ENCODE results near the gene PCGF3. TPM values are rescaled to one million over a fixed set of nuclear protein-coding genes. Genes with fewer than 3 reads are reported as not detected.
"Not testable (repeated sequence)": the region's sequence is repeated elsewhere in the genome, so short reads cannot be mapped to it uniquely, and the experiment has no call there.

PCGF3 gene
- polyA plus RNA-seq, 4 donors, result 27.3 to 71.6 (median 55.3) TPM

GRCh38 chr4:726235-726787 is 20.7 kb downstream of the PCGF3 start:
- H3K4me3 ChIP-seq (ENCODE audit: low read depth in 1 of 3, low read length in 3 of 3), result no peak overlapping the region
- DNase-seq (no peak), FAIRE-seq (no peak)
- H3K4me1 ChIP-seq (ENCODE audit: control insufficient read depth in 3 of 3, insufficient read depth in 2 of 3, low read depth in 1 of 3, low read length in 2 of 3), result peaks cover 0 to 8% (median 0%) of the 10 kb centered on the region in 3 donors
- 69 to 83% (median 72%) methylated on average over 16 of the region's 16 CpGs for WGBS, 3 donors
- H3K9me3 ChIP-seq (ENCODE audit: control insufficient read depth in 2 of 2, insufficient read depth in 1 of 2, low read depth in 1 of 2, low read length in 1 of 2), result peaks cover 0 to 4% of the 10 kb centered on the region in 2 donors
- H3K36me3 ChIP-seq (ENCODE audit: control insufficient read depth in 3 of 3, insufficient read depth in 2 of 3, low read depth in 1 of 3, low read length in 3 of 3), result peaks cover 0 to 52% (median 4%) of the 10 kb centered on the region in 3 donors
- H3K27ac ChIP-seq (ENCODE audit: low read depth in 1 of 3, low read length in 2 of 3), result no peak overlapping the region
- no peaks in the 10 kb centered on the region for H3K27me3 ChIP-seq (ENCODE audit: control insufficient read depth in 3 of 3, insufficient read depth in 3 of 3, low read length in 3 of 3)

GRCh38 chr4:726838-727237 is 21.2 kb downstream of the PCGF3 start:
- DNase-seq, result no peak
- no peaks in the 10 kb centered on the region for H3K27me3 ChIP-seq (ENCODE audit: control insufficient read depth in 3 of 3, insufficient read depth in 3 of 3, low read length in 3 of 3)
- no peak overlapping the region for H3K27ac ChIP-seq (ENCODE audit: low read depth in 1 of 3, low read length in 2 of 3)
- no peak overlapping the region for H3K4me3 ChIP-seq (ENCODE audit: low read depth in 1 of 3, low read length in 3 of 3)
- H3K9me3 ChIP-seq (ENCODE audit: control insufficient read depth in 2 of 2, insufficient read depth in 1 of 2, low read depth in 1 of 2, low read length in 1 of 2), result peaks cover 0 to 4% of the 10 kb centered on the region in 2 donors
- peaks cover 0 to 51% (median 4%) of the 10 kb centered on the region in 3 donors for H3K36me3 ChIP-seq (ENCODE audit: control insufficient read depth in 3 of 3, insufficient read depth in 2 of 3, low read depth in 1 of 3, low read length in 3 of 3)
- FAIRE-seq, result no peak
- 85 to 92% (median 91%) methylated on average over 17 of the region's 17 CpGs for WGBS, 3 donors
- H3K4me1 ChIP-seq (ENCODE audit: control insufficient read depth in 3 of 3, insufficient read depth in 2 of 3, low read depth in 1 of 3, low read length in 2 of 3), result peaks cover 0 to 8% (median 0%) of the 10 kb centered on the region in 3 donors

GRCh38 chr4:727576-727975 is 21.9 kb downstream of the PCGF3 start:
- peaks cover 0 to 51% (median 7%) of the 10 kb centered on the region in 3 donors for H3K36me3 ChIP-seq (ENCODE audit: control insufficient read depth in 3 of 3, insufficient read depth in 2 of 3, low read depth in 1 of 3, low read length in 3 of 3)

GRCh38 chr4:729336-730315 is 24.0 kb downstream of the PCGF3 start:
- H3K4me3 ChIP-seq (ENCODE audit: low read depth in 1 of 3, low read length in 3 of 3), result no peak overlapping the region
- no peaks in the 10 kb centered on the region for H3K4me1 ChIP-seq (ENCODE audit: control insufficient read depth in 3 of 3, insufficient read depth in 2 of 3, low read depth in 1 of 3, low read length in 2 of 3)
- H3K27ac ChIP-seq (ENCODE audit: low read depth in 1 of 3, low read length in 2 of 3), result no peak overlapping the region
- DNase-seq (no peak), FAIRE-seq (no peak)
- WGBS, 3 donors, result 90 to 91% (median 91%) methylated on average over 16 to 20 of the region's 20 CpGs
- peaks cover 0 to 4% of the 10 kb centered on the region in 2 donors for H3K9me3 ChIP-seq (ENCODE audit: control insufficient read depth in 2 of 2, insufficient read depth in 1 of 2, low read depth in 1 of 2, low read length in 1 of 2)
- peaks cover 10 to 56% (median 11%) of the 10 kb centered on the region in 3 donors for H3K36me3 ChIP-seq (ENCODE audit: control insufficient read depth in 3 of 3, insufficient read depth in 2 of 3, low read depth in 1 of 3, low read length in 3 of 3)
- H3K27me3 ChIP-seq (ENCODE audit: control insufficient read depth in 3 of 3, insufficient read depth in 3 of 3, low read length in 3 of 3), result no peaks in the 10 kb centered on the region

More at GRCh38 chr4:727576-727975, 21.9 kb downstream of the PCGF3 start:
- FAIRE-seq, result no peak
- no peaks in the 10 kb centered on the region for H3K27me3 ChIP-seq (ENCODE audit: control insufficient read depth in 3 of 3, insufficient read depth in 3 of 3, low read length in 3 of 3)
- peaks cover 0 to 8% (median 0%) of the 10 kb centered on the region in 3 donors for H3K4me1 ChIP-seq (ENCODE audit: control insufficient read depth in 3 of 3, insufficient read depth in 2 of 3, low read depth in 1 of 3, low read length in 2 of 3)
- H3K4me3 ChIP-seq (ENCODE audit: low read depth in 1 of 3, low read length in 3 of 3), result no peak overlapping the region
- H3K9me3 ChIP-seq (ENCODE audit: control insufficient read depth in 2 of 2, insufficient read depth in 1 of 2, low read depth in 1 of 2, low read length in 1 of 2), result peaks cover 0 to 4% of the 10 kb centered on the region in 2 donors
- peak overlapping the region in 1 of 3 donors; percentile 36 for H3K27ac ChIP-seq (ENCODE audit: low read depth in 1 of 3, low read length in 2 of 3)
- 23 to 58% (median 48%) methylated on average over 6 of the region's 6 CpGs for WGBS, 3 donors
- DNase-seq, result no peak

GRCh38 chr4:730511-730910 is 24.9 kb downstream of the PCGF3 start:
- peaks cover 0 to 4% of the 10 kb centered on the region in 2 donors for H3K9me3 ChIP-seq (ENCODE audit: control insufficient read depth in 2 of 2, insufficient read depth in 1 of 2, low read depth in 1 of 2, low read length in 1 of 2)
- no peaks in the 10 kb centered on the region for H3K4me1 ChIP-seq (ENCODE audit: control insufficient read depth in 3 of 3, insufficient read depth in 2 of 3, low read depth in 1 of 3, low read length in 2 of 3)
- H3K36me3 ChIP-seq (ENCODE audit: control insufficient read depth in 3 of 3, insufficient read depth in 2 of 3, low read depth in 1 of 3, low read length in 3 of 3), result peaks cover 15 to 59% (median 17%) of the 10 kb centered on the region in 3 donors
- DNase-seq, result no peak
- 96 to 99% (median 97%) methylated on average over 27 of the region's 27 CpGs for WGBS, 3 donors
- no peak overlapping the region for H3K4me3 ChIP-seq (ENCODE audit: low read depth in 1 of 3, low read length in 3 of 3)
- H3K27ac ChIP-seq (ENCODE audit: low read depth in 1 of 3, low read length in 2 of 3), result no peak overlapping the region
- no peak for FAIRE-seq
- H3K27me3 ChIP-seq (ENCODE audit: control insufficient read depth in 3 of 3, insufficient read depth in 3 of 3, low read length in 3 of 3), result no peaks in the 10 kb centered on the region

GRCh38 chr4:730946-731904 is 25.6 kb downstream of the PCGF3 start:
- peaks cover 15 to 64% (median 17%) of the 10 kb centered on the region in 3 donors for H3K36me3 ChIP-seq (ENCODE audit: control insufficient read depth in 3 of 3, insufficient read depth in 2 of 3, low read depth in 1 of 3, low read length in 3 of 3)
- not testable (repeated sequence) for H3K4me1 ChIP-seq (ENCODE audit: control insufficient read depth in 3 of 3, insufficient read depth in 2 of 3, low read depth in 1 of 3, low read length in 2 of 3); H3K4me3 ChIP-seq (ENCODE audit: low read depth in 1 of 3, low read length in 3 of 3); H3K27ac ChIP-seq (ENCODE audit: low read depth in 1 of 3, low read length in 2 of 3); H3K27me3 ChIP-seq (ENCODE audit: control insufficient read depth in 3 of 3, insufficient read depth in 3 of 3, low read length in 3 of 3); FAIRE-seq; H3K9me3 ChIP-seq (ENCODE audit: control insufficient read depth in 2 of 2, insufficient read depth in 1 of 2, low read depth in 1 of 2, low read length in 1 of 2); DNase-seq
- WGBS, 3 donors, result 91 to 97% (median 97%) methylated on average over 24 to 56 of the region's 68 CpGs

- not testable (repeated sequence) for H3K27me3 ChIP-seq (ENCODE audit: control insufficient read depth in 3 of 3, insufficient read depth in 3 of 3, low read length in 3 of 3); H3K9me3 ChIP-seq (ENCODE audit: control insufficient read depth in 2 of 2, insufficient read depth in 1 of 2, low read depth in 1 of 2, low read length in 1 of 2); FAIRE-seq; H3K27ac ChIP-seq (ENCODE audit: low read depth in 1 of 3, low read length in 2 of 3); H3K4me1 ChIP-seq (ENCODE audit: control insufficient read depth in 3 of 3, insufficient read depth in 2 of 3, low read depth in 1 of 3, low read length in 2 of 3); DNase-seq; H3K4me3 ChIP-seq (ENCODE audit: low read depth in 1 of 3, low read length in 3 of 3)
- WGBS, 3 donors, result 39 to 80% (median 43%) methylated on average over 5 to 26 of the region's 27 CpGs
- peaks cover 15 to 66% (median 19%) of the 10 kb centered on the region in 3 donors for H3K36me3 ChIP-seq (ENCODE audit: control insufficient read depth in 3 of 3, insufficient read depth in 2 of 3, low read depth in 1 of 3, low read length in 3 of 3)
Observed at GRCh38 chr4:731954-732353, 26.3 kb downstream of the PCGF3 start.

All from small intestine (tissue), 7 donors.